Glutamatergic neuron (in vitro differentiated cells): ENCODE measurements around the gene TMEM240. TPM values are rescaled to one million over a fixed set of nuclear protein-coding genes. Genes with fewer than 3 reads are reported as not detected.

Experiments used
- DNase-seq: peaks from one replicate; pipeline ENCODE4 v3.0.0; 2022
- H3K27ac Mint-ChIP-seq: one replicate; pipeline ENCODE4 v1.8.0; 2020; ENCODE audit warnings: mild to moderate bottlenecking, mixed read lengths, inconsistent platforms; ENCODE audit not compliant: unreplicated experiment
- H3K27me3 Mint-ChIP-seq: one replicate; pipeline ENCODE4 v1.8.0; 2020; ENCODE audit warnings: mild to moderate bottlenecking, moderate library complexity, mixed read lengths, inconsistent platforms; ENCODE audit not compliant: unreplicated experiment
- H3K36me3 Mint-ChIP-seq: one replicate; pipeline ENCODE4 v1.8.0; 2020; ENCODE audit warnings: mild to moderate bottlenecking, mixed read lengths, inconsistent platforms; ENCODE audit not compliant: unreplicated experiment
- H3K4me1 Mint-ChIP-seq: one replicate; pipeline ENCODE4 v1.8.0; 2020; ENCODE audit warnings: mild to moderate bottlenecking, low read depth, mixed read lengths, inconsistent platforms; ENCODE audit not compliant: unreplicated experiment
- H3K4me3 Mint-ChIP-seq: one replicate; pipeline ENCODE4 v1.8.0; 2020; ENCODE audit warnings: mild to moderate bottlenecking, mixed read lengths, inconsistent platforms; ENCODE audit not compliant: unreplicated experiment
- H3K9me3 Mint-ChIP-seq: one replicate; pipeline ENCODE4 v1.8.0; 2020; ENCODE audit warnings: mild to moderate bottlenecking, moderate library complexity, mixed read lengths, inconsistent platforms; ENCODE audit not compliant: unreplicated experiment
- CTCF ChIP-seq: fragments of 200-600 bp; sonication (generic); IDR thresholded peaks from one replicate; pipeline ENCODE4 v1.5.0; 2021; ENCODE audit not compliant: partially characterized antibody, unreplicated experiment
- total RNA-seq: library from RNA; stranded (reverse); fragmentation: NEBNext Ultra II Directional; extraction: Animal tissue kit (Norgen Biotek cat#: 25700); gene quantifications from one replicate; pipeline ENCODE4 v1.2.1, GENCODE V29; 2021; ENCODE audit not compliant: unreplicated experiment

Gene TMEM240
- total RNA-seq, 1 donor from 2014 or later: 24.4 TPM

- peaks cover 6% of the 10 kb centered on the region for H3K27me3 Mint-ChIP-seq
- peaks cover 5% of the 10 kb centered on the region for H3K9me3 Mint-ChIP-seq
- H3K27ac Mint-ChIP-seq: no peak overlapping the region
- H3K36me3 Mint-ChIP-seq: no peaks in the 10 kb centered on the region
- no peak for TF ChIP-seq CTCF
- no peak overlapping the region for H3K4me3 Mint-ChIP-seq
- peaks cover 17% of the 10 kb centered on the region for H3K4me1 Mint-ChIP-seq
- DNase-seq: no peak
Measured at GRCh38 chr1:1547476-1547875, 7.1 kb upstream of the TMEM240 start.

- Mint-ChIP-seq H3K27me3 (peaks cover 6% of the 10 kb centered on the region), H3K9me3 (peaks cover 5% of the 10 kb centered on the region), H3K4me3 (no peak overlapping the region), H3K4me1 (peaks cover 13% of the 10 kb centered on the region), H3K36me3 (no peaks in the 10 kb centered on the region), H3K27ac (no peak overlapping the region)
- no peak for TF ChIP-seq CTCF
- DNase-seq: no peak
Measured at GRCh38 chr1:1547011-1547410, 6.6 kb upstream of the TMEM240 start.

GRCh38 chr1:1545946-1546737 is 5.7 kb upstream of the TMEM240 start:
- H3K9me3 Mint-ChIP-seq: peaks cover 7% of the 10 kb centered on the region
- H3K27ac Mint-ChIP-seq: no peak overlapping the region
- peaks cover 3% of the 10 kb centered on the region for H3K27me3 Mint-ChIP-seq
- peaks cover 4% of the 10 kb centered on the region for H3K4me1 Mint-ChIP-seq
- H3K36me3 Mint-ChIP-seq: no peaks in the 10 kb centered on the region
- TF ChIP-seq CTCF: no peak
- H3K4me3 Mint-ChIP-seq: no peak overlapping the region
- no peak for DNase-seq

- no peak overlapping the region for H3K4me3 Mint-ChIP-seq
- peaks cover 5% of the 10 kb centered on the region for H3K9me3 Mint-ChIP-seq
Measured at GRCh38 chr1:1544544-1544943, 4.1 kb upstream of the TMEM240 start.

More at GRCh38 chr1:1544544-1544943, 4.1 kb upstream of the TMEM240 start:
- no peak for TF ChIP-seq CTCF
- Mint-ChIP-seq H3K27ac (no peak overlapping the region), H3K4me1 (no peaks in the 10 kb centered on the region), H3K27me3 (peaks cover 3% of the 10 kb centered on the region), H3K36me3 (no peaks in the 10 kb centered on the region)
- DNase-seq: no peak
